Omental fat pad (tissue), 4 donors: ENCODE results near the gene CMTR1. TPM values are rescaled to one million over a fixed set of nuclear protein-coding genes. Genes with fewer than 3 reads are reported as not detected.

Source experiments
- ATAC-seq: fragments of 150-250 bp; one replicate; pipeline ENCODE4 v1.9.1; 2016; ENCODE audit warnings: mild to moderate bottlenecking, moderate library complexity; ENCODE audit not compliant: low FRiP score
- DNase-seq: peaks from one replicate; pipeline ENCODE4 v3.0.0-alpha.2; 2019; ENCODE audit warnings: low spot score
- CTCF ChIP-seq, 3 donors: fragments of 450-650 bp; IDR thresholded peaks; one replicate each; pipeline ENCODE4 v1.5.1; 2016 to 2017; ENCODE audit warnings: antibody characterized with exemption in 3 of 3, mild to moderate bottlenecking in 3 of 3, moderate library complexity in 2 of 3
- total RNA-seq, 4 donors: library from RNA; depleted of rRNA; stranded (reverse); fragments of >200 nt; gene quantifications; one replicate each; pipeline ENCODE4 v1.1.0, GENCODE V29; 2016

Gene CMTR1
- total RNA-seq, 4 donors from 2014 or later, result 22.5 to 34.5 (median 28.5) TPM

- DNase-seq (no peak), ATAC-seq (no peak)
- no peak for TF ChIP-seq CTCF (IDR thresholded peaks at IDR 0.05)
Observed at GRCh38 chr6:37517411-37517812, 84.4 kb downstream of the CMTR1 start.

- ATAC-seq, result no peak
- DNase-seq, result no peak
- no peak for TF ChIP-seq CTCF (IDR thresholded peaks at IDR 0.05)
Observed at GRCh38 chr6:37518116-37518515, 85.1 kb downstream of the CMTR1 start.

GRCh38 chr6:37519461-37519860, 86.4 kb downstream of the CMTR1 start:
- DNase-seq (no peak), ATAC-seq (no peak)
- no peak for TF ChIP-seq CTCF (IDR thresholded peaks at IDR 0.05)

GRCh38 chr6:37520926-37521325, 87.9 kb downstream of the CMTR1 start:
- no peak for DNase-seq
- no peak for ATAC-seq
- no peak for TF ChIP-seq CTCF (IDR thresholded peaks at IDR 0.05)

- TF ChIP-seq CTCF (IDR thresholded peaks at IDR 0.05), result no peak
- ATAC-seq (no peak), DNase-seq (no peak)
Observed at GRCh38 chr6:37521674-37522073, 88.7 kb downstream of the CMTR1 start.

- no peak for DNase-seq
- no peak for TF ChIP-seq CTCF (IDR thresholded peaks at IDR 0.05)
- no peak for ATAC-seq
Observed at GRCh38 chr6:37522836-37523235, 89.8 kb downstream of the CMTR1 start.

- TF ChIP-seq CTCF (IDR thresholded peaks at IDR 0.05), result no peak
- DNase-seq (no peak), ATAC-seq (no peak)
Observed at GRCh38 chr6:37523412-37523811, 90.4 kb downstream of the CMTR1 start.
